Activated naive CD8-positive, alpha-beta T cell treated with anti-CD3 and anti-CD28 coated beads, Interleukin-2, amount 50 U/mL, for 24 hours (primary cell): ENCODE results near the gene FAM170B.

Experiments
- ATAC-seq: fragments of 150-1000 bp; cut with Tn5 transposase; one replicate; pipeline ENCODE4 v1.10.0; 2021
- DNase-seq: peaks from one replicate; pipeline ENCODE4 v3.0.0; 2021
- H3K27ac Mint-ChIP-seq: one replicate; pipeline ENCODE4 v1.8.0; 2021; ENCODE audit warnings: mild to moderate bottlenecking, mixed read lengths
- H3K27me3 Mint-ChIP-seq: one replicate; pipeline ENCODE4 v1.8.0; 2021; ENCODE audit warnings: mixed read lengths
- H3K36me3 Mint-ChIP-seq: one replicate; pipeline ENCODE4 v1.8.0; 2021; ENCODE audit warnings: low read depth, mixed read lengths
- H3K4me1 Mint-ChIP-seq: one replicate; pipeline ENCODE4 v1.8.0; 2021; ENCODE audit warnings: mixed read lengths
- H3K4me3 Mint-ChIP-seq: one replicate; pipeline ENCODE4 v1.8.0; 2021; ENCODE audit warnings: mild to moderate bottlenecking, moderate library complexity, mixed read lengths
- H3K9me3 Mint-ChIP-seq: one replicate; pipeline ENCODE4 v1.8.0; 2021; ENCODE audit warnings: mixed read lengths

Gene FAM170B

DNA sequence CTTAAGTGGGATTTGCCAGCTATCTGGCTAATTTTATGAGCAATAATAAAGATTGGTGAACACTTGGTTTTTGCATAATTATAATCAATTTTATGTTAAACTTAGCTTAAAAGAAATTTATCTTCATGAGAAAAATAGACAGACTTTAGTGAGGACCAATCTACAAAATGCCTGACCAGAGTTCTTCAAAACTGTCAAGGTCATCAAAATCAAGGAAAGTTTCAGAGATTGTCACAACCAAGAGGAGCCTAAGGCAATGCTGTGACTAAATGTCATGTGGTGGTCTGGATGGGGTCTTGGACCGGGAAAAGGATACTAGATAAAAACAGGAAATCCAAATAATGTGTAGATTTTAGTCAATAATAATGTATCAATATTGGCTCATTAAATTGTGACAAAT, 17.7 kb upstream of the FAM170B start:
- Mint-ChIP-seq H3K27ac (no peak overlapping the region), H3K36me3 (no peaks in the 10 kb centered on the region)

GRCh38 chr10:49151025-49151445, 17.2 kb upstream of the FAM170B start:
- Mint-ChIP-seq H3K27ac (no peak overlapping the region), H3K36me3 (no peaks in the 10 kb centered on the region), H3K4me1 (no peaks in the 10 kb centered on the region), H3K27me3 (peaks cover 1% of the 10 kb centered on the region), H3K4me3 (no peak overlapping the region), H3K9me3 (peaks cover 6% of the 10 kb centered on the region)
- DNase-seq (no peak), ATAC-seq (no peak)

More for the DNA sequence above, 17.7 kb upstream of the FAM170B start:
- peaks cover 6% of the 10 kb centered on the region for H3K9me3 Mint-ChIP-seq
- DNase-seq (no peak), ATAC-seq (no peak)
- peaks cover 1% of the 10 kb centered on the region for H3K27me3 Mint-ChIP-seq
- no peak overlapping the region for H3K4me3 Mint-ChIP-seq
- no peaks in the 10 kb centered on the region for H3K4me1 Mint-ChIP-seq

DNA sequence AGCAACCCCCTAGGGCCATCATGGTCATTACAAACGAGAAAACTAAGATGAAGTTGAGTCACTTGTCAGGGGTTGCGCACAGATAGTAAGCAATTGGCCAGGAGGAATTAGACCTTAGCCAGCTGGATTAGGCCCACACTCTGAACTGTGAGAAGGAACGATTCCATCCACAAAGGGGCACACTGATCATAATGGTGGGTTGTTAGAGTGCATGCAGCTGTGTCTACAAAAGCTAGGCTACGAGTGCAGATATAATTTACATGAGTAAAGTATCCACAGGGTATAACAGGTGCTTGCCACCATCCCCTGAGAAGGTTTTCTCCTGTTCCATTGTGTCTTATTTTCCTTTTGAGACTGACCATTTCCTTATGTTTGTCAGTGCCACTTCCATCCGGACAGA, 16.6 kb upstream of the FAM170B start:
- no peak for DNase-seq
- H3K27me3 Mint-ChIP-seq: peaks cover 1% of the 10 kb centered on the region
- no peaks in the 10 kb centered on the region for H3K36me3 Mint-ChIP-seq
- H3K4me1 Mint-ChIP-seq: no peaks in the 10 kb centered on the region
- no peak overlapping the region for H3K4me3 Mint-ChIP-seq
- H3K27ac Mint-ChIP-seq: no peak overlapping the region
- H3K9me3 Mint-ChIP-seq: peaks cover 6% of the 10 kb centered on the region
- no peak for ATAC-seq

GRCh38 chr10:49149881-49150280, 16.1 kb upstream of the FAM170B start:
- DNase-seq (no peak), ATAC-seq (no peak)
- peaks cover 1% of the 10 kb centered on the region for H3K27me3 Mint-ChIP-seq
- H3K36me3 Mint-ChIP-seq: no peaks in the 10 kb centered on the region
- H3K27ac Mint-ChIP-seq: no peak overlapping the region
- no peaks in the 10 kb centered on the region for H3K4me1 Mint-ChIP-seq
- H3K4me3 Mint-ChIP-seq: no peak overlapping the region
- H3K9me3 Mint-ChIP-seq: peaks cover 6% of the 10 kb centered on the region

DNA sequence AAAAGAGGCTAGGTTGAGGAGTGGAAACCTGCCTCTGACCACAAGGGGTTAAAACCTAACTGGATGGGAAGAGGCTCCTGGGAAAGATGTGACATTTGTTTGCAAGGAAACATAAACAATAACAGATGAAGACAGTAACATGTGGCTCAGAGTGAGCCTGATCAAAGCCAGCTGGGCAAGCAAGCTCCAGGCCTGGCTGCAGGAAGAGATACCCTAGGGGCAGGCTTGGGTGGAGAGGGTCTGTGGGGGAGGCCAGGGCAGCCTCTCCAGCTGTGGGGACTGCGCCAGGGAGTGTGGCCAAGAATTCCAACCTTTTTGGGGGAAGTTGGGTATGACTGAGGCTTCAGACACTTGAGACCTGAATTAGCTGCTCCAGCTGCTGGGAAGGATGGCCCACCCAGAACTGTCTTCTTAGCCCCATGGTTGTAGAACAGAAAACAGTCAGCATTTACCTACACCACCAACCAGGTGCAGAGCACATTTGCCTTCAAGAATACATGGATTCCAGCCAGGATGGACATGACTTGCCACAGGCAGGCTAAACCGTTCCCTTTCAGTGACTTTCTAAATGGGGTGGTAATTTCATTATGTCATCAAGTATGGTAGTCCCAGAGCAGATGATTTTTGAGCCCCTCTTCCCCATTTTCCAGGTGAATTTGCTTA, 10.4 kb upstream of the FAM170B start:
- no peak for ATAC-seq
- DNase-seq: no peak

DNA sequence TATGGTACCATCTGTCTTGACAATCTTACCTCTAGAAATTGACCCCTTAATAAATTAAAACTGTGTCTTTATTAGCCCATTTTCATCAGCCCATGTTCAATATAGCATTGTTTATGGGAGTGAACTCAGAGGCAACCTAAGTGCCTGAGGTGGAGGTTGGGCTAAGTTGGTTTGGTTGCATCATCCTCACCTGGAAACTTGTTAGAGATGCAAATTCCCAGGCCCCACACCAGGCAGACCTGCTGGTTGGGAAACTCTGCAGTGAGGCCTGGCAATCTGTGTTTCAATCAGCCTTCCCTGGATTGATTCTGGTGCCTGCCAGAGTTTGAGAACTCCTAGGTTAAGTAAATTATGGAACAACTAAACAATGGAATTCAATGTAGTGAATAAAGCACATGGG, 9.4 kb upstream of the FAM170B start:
- H3K4me3 Mint-ChIP-seq: no peak overlapping the region

More for the DNA sequence above, 10.4 kb upstream of the FAM170B start:
- Mint-ChIP-seq H3K4me1 (no peaks in the 10 kb centered on the region), H3K27ac (no peak overlapping the region), H3K27me3 (peaks cover 6% of the 10 kb centered on the region), H3K4me3 (no peak overlapping the region), H3K36me3 (no peaks in the 10 kb centered on the region), H3K9me3 (peaks cover 6% of the 10 kb centered on the region)

DNA sequence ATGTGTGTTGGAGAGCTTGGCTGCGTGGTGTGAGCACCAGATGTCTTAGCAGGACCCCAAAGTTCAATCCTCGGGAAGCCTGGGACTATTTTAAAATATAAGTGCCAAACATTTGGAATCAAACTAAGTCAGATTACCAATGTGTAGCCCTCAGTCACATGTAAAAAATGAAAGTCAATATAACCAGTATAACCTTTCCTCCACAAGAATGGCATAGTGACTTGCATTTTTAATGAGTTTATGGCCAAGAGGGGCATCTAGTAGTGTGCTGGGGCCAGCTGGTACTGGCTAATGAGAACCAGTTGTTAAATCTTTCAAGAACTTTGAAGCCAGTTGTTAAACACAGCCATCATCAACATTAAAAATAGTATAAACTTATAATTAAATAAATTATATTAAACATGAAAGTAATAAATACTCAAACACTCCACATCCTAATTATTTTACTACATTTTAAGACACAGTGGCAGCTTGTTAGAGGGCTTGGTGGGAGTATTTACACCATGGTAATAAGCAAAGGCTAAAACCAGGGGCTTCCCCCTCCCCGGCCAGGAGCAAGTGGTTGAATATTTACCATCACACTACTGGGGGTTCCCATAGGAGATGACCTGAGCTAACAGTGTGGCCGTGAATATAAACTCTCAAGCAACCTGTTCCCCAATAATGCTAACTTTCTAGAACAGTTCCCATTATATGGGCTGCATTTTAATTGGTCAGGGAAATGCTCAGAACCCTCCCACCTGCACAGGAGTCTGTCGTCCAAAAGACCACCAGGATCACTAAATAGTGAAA, 7.9 kb upstream of the FAM170B start:
- DNase-seq: no peak
- Mint-ChIP-seq H3K27me3 (peaks cover 4% of the 10 kb centered on the region), H3K36me3 (no peaks in the 10 kb centered on the region), H3K4me1 (no peaks in the 10 kb centered on the region), H3K9me3 (no peaks in the 10 kb centered on the region), H3K4me3 (no peak overlapping the region), H3K27ac (no peak overlapping the region)
- no peak for ATAC-seq

More for the DNA sequence above, 9.4 kb upstream of the FAM170B start:
- peaks cover 3% of the 10 kb centered on the region for H3K9me3 Mint-ChIP-seq
- ATAC-seq (no peak), DNase-seq (no peak)
- no peak overlapping the region for H3K27ac Mint-ChIP-seq
- H3K36me3 Mint-ChIP-seq: no peaks in the 10 kb centered on the region
- no peaks in the 10 kb centered on the region for H3K4me1 Mint-ChIP-seq
- H3K27me3 Mint-ChIP-seq: peaks cover 4% of the 10 kb centered on the region

DNA sequence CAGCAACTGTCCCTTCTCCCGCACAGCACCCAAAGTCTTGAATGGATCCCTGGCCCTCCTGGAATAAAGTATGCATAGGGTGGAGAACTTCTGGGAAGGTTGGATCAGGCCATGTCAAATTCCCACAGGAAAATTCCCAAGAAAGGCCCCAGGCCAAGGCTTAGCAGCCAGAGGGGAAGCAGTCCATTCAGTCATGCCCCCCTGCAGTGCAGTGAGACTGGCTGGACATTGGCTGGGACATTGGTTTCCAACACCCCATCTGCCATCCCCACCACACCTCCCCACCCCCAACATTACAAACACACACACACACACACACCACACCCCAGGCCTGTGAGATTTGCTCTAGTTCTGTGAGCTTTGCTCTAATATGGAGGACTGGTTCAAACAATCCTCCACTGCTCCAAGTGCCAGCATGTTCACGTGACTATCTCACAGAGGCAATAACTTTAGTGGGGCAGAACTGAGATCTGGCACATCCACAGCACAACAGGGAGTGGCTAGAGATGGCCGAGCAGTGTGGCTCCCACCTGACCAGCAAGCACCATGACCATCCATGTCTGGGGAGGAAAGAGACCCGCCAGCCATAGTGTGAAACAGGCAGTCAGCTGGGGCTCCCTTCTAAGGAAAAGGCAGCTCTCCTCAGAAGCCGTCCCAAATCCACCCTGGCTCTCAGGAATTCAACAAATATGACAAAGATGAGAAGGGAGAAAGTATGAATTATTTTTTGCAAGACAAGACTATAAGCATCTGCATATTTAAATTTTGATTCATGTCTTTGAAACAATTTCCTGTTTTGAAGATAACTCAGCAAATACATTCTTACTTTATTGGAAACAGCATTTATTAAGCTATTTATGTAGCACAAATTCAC, 6.7 kb upstream of the FAM170B start:
- Mint-ChIP-seq H3K4me3 (no peak overlapping the region), H3K27ac (no peak overlapping the region), H3K27me3 (peaks cover 7% of the 10 kb centered on the region), H3K4me1 (peaks cover 2% of the 10 kb centered on the region), H3K9me3 (no peaks in the 10 kb centered on the region), H3K36me3 (no peaks in the 10 kb centered on the region)
- ATAC-seq (no peak), DNase-seq (no peak)

DNA sequence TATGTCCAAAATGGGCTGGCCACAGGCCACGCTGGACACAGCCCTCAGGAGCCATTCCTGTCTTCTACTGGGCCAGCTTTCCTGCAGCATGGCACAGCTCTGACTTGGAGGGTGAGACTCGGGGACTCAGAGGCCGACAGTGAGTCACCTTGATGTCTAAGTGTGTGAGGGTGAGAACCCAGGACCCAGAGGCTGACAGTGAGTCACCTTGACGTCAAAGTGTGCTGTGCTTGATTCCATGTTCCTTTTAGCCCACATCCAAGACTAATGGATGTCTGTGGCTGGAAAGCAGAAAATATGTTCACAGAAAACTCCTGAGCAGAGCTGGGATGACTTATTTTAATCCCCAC, 6.0 kb upstream of the FAM170B start:
- peaks cover 7% of the 10 kb centered on the region for H3K27me3 Mint-ChIP-seq

DNA sequence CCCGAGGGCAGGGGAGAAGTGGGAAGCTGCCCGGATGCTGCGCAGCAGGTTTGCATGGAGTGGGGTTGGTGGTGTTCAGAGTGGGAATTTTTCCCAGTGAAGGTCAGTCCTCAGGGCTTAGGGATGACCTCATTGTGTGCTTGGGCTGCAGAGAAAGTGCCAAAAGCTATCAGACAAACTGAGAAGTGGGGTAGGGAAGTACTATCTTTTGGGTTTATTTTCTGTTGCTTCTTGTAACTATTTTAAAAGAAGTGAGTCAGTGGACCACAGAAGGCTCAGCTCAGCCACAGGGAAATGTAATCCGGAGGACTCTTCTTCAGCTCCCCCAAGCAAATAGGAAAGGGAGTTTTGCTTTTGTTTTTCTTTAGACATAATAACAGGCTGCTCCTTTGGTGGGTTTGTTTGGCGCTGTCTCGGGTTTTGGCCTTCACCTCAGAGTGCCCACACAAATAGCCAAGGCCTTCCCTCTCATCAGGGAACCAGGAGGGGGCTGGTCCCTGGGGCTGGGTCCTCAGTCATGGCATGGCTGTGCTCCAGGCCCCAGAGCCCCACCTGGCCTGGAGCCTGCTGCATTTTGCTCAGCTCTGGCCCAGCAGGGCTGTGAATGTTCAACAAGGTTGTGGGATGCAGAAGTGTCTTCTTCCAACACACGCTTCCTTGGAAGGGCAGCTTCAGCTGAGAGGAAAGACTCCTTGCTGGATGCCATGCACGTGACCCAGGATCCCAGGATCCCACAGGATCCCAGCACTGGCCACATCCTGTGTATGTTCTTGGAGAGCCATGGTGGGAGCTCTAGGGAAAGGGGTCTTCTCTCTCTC, 5.4 kb upstream of the FAM170B start:
- DNase-seq (no peak), ATAC-seq (no peak)
- H3K4me3 Mint-ChIP-seq: no peak overlapping the region
- no peaks in the 10 kb centered on the region for H3K36me3 Mint-ChIP-seq
- H3K4me1 Mint-ChIP-seq: peaks cover 4% of the 10 kb centered on the region
- no peak overlapping the region for H3K27ac Mint-ChIP-seq
- H3K9me3 Mint-ChIP-seq: no peaks in the 10 kb centered on the region
- peaks cover 7% of the 10 kb centered on the region for H3K27me3 Mint-ChIP-seq

More for the DNA sequence above, 6.0 kb upstream of the FAM170B start:
- DNase-seq (no peak), ATAC-seq (no peak)
- H3K27ac Mint-ChIP-seq: no peak overlapping the region
- no peaks in the 10 kb centered on the region for H3K9me3 Mint-ChIP-seq
- H3K4me1 Mint-ChIP-seq: peaks cover 4% of the 10 kb centered on the region
- no peak overlapping the region for H3K4me3 Mint-ChIP-seq
- H3K36me3 Mint-ChIP-seq: no peaks in the 10 kb centered on the region

- H3K4me1 Mint-ChIP-seq: peaks cover 4% of the 10 kb centered on the region
- no peaks in the 10 kb centered on the region for H3K36me3 Mint-ChIP-seq
- ATAC-seq (no peak), DNase-seq (no peak)
- H3K9me3 Mint-ChIP-seq: no peaks in the 10 kb centered on the region
- H3K4me3 Mint-ChIP-seq: no peak overlapping the region
- H3K27me3 Mint-ChIP-seq: peaks cover 7% of the 10 kb centered on the region
- H3K27ac Mint-ChIP-seq: no peak overlapping the region
These were observed 4.6 kb upstream of the FAM170B start for GRCh38 chr10:49138361-49138891.

GRCh38 chr10:49136525-49136924, 2.7 kb upstream of the FAM170B start:
- H3K36me3 Mint-ChIP-seq: no peaks in the 10 kb centered on the region
- H3K4me3 Mint-ChIP-seq: no peak overlapping the region
- no peak for DNase-seq
- peaks cover 4% of the 10 kb centered on the region for H3K4me1 Mint-ChIP-seq
- no peak for ATAC-seq
- no peaks in the 10 kb centered on the region for H3K9me3 Mint-ChIP-seq
- H3K27me3 Mint-ChIP-seq: peaks cover 4% of the 10 kb centered on the region
- no peak overlapping the region for H3K27ac Mint-ChIP-seq

DNA sequence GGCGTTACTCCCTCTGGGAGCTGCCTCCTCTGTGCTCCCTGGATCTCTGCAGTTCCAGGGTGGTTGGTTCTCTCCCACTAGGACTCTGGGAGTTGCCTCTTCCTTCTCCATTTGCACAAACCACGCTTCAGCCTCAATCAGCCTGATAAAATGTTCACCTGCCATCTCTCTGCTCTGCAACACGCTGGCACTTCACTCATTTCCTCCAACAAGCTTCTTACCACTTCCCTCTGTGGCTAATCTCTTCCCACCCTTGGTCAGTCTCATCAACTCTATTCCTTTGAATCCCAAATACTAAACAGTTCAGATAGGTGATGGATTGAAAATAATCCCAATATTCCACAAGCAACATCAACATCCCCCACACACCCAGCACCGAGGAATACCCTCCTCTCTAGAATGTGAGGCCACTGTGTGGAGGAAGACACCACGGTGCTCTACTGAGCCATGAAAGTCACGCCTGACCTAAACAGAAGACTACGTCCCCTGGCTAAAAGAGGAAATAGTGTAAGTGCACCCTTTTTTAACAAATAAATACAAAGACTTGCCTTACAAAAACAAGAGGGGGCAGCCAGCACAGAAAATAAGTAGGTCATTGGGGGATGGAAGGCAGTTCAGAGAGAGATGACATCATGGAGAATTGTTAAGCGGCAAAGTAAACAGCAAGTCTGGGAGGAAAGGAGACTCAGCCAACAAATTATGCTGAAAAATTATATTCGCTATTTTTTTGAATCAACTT, 1.9 kb upstream of the FAM170B start:
- peaks cover 4% of the 10 kb centered on the region for H3K4me1 Mint-ChIP-seq
- DNase-seq: no peak
- no peak for ATAC-seq
- H3K36me3 Mint-ChIP-seq: no peaks in the 10 kb centered on the region
- H3K9me3 Mint-ChIP-seq: no peaks in the 10 kb centered on the region
- H3K27ac Mint-ChIP-seq: no peak overlapping the region
- H3K4me3 Mint-ChIP-seq: no peak overlapping the region
- peaks cover 3% of the 10 kb centered on the region for H3K27me3 Mint-ChIP-seq
